Measurements from ENCODE around the gene UBA1.

UBA1 gene

DNA sequence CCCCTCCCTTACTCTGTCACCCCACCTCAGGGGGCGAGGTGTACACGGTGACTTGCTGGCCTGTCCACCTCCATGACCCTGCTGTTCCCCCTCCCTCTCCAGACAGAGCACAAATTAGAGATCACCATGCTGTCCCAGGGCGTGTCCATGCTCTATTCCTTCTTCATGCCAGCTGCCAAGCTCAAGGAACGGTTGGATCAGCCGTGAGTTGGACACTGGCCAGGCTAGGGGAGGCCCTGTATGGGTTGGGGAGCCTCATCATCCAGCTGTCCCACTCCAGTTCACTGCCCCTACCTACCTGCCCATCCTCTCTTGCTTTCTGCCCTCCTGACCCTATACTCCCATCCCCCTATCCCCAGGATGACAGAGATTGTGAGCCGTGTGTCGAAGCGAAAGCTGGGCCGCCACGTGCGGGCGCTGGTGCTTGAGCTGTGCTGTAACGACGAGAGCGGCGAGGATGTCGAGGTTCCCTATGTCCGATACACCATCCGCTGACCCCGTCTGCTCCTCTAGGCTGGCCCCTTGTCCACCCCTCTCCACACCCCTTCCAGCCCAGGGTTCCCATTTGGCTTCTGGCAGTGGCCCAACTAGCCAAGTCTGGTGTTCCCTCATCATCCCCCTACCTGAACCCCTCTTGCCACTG, 20.9 kb downstream of the UBA1 start:
- no peak for DNase-seq

GRCh38 chrX:47215291-47215900, 21.8 kb downstream of the UBA1 start:
- peak; percentile 88 for DNase-seq

GRCh38 chrX:47216393-47216925, 22.8 kb downstream of the UBA1 start:
- DNase-seq: no peak

DNA sequence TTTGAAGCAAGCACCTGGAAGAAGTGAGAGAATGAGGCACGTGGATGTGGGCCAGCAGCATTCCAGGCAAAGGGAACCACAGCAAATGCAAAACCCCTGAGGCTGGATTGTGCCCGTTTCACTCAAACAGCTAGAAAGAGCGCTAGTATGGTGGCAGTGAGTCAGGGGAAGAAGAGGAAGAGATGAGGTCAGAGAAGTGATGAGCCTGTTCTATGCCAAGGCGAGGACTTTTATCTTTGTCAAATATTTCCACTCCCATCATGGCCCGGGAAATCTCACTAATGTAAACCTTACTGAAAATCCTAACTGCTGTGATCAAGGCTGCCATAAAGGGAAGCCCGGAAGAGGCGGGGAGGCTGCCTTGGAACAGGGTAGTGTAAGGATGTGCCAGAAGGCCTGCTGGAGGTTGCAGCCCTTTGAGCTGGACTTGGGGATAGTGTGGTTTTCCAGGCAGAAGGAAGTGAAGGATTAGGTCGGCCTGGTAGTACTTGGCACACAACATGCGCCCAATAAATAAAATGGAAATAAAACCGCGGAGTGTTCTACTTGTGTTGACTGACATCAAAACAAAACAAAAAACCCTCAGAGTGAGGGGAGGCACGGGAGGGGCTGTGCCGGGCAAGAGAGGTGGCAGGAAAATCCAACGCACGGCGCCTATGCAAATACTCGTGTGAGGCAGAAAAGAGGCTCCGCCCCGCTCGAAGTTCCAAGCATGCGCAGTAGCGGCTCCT, 23.7 kb downstream of the UBA1 start:
- peak; percentile 94 for DNase-seq

DNA sequence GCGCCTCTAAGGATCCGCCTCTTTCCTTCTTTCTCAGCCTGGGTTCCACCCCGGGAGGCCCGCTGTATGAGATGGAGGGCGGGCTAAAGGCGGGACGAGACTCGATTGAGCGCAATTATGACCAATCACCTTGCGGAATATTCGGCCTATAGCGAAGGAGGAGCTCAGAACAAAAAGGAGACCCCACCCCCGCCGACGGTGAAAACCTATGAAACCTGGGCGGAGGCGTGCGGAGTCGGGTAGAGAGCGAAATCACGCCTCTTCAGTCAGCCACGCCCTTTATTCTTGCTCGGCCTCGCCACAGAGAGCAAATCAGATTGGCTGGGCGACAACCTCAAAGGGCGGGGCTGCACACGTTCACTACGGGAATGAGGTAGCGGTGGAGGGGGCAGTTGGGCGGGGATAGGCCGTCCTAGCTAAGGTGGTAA, 24.2 kb downstream of the UBA1 start:
- peak; percentile 100 for DNase-seq

DNA sequence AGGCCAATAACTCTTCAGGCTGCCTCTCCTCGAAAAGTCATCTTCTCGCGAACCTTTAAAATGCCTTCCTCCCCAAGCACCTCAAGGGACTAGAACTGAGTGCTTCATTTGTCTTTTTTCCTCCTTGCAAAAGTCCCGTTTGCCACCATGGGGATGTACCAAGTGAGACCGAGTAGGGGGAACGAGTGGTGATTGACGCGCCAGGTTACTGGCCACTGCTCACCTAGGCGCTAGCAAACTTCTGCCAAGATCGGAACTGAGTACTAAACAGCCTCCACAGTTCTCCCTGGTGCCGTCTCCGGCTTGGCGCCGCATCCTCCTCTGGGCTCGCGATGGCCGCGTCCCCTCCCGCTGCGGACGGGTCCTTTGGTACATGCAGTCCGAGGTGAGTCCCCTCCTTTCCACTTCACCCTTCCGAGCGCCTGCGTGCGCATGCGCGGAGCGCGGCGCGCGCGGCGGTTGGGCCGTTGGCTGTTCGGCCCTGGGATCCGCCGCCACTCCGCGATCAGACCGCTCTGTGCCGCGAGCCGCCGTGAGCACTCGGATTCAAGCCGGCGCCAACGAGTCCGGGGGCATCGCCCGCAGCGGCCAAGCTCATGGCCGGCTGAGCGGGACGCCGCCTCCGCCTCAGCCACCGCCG, 24.8 kb downstream of the UBA1 start, which contains the start of gene CDK16:
TSS of gene CDK16 (plus strand) at position 402 of the 640 bp plus-strand sequence. CDS start 4,877 bp downstream, outside the sequence.
- DNase-seq: peak; percentile 92

GRCh38 chrX:47218920-47219815, 25.5 kb downstream of the UBA1 start:
- DNase-seq: no peak

- no peak for DNase-seq
Measured at GRCh38 chrX:47221756-47222155, 28.1 kb downstream of the UBA1 start.

DNA sequence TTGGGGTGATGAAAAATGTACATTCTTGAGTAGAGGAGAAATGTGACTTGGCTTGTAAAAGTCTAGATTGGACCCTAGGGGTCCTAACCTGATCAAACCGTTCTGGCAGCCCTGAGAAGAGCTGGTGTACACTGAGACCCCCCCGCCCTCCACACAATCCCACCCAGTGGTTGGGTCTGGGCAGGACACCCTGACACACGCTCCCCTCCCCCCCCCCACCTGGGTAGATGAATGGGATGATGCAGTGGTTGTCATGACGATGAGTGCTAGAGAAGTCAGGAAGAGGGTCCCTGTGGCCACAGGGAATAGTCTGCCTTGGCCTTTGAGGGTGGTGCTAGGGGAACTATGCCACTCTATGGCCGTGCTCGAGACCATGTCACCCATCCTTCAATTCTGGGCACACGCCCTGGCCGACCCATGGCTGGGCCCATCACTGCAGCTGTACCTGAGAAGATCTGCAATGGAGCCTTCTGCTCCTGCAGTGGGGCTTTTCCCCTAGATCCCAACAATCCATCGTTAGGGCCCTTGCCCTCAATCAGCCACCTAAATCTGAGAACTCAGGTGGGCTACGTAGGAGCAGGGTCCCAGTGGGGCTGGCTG, 29.2 kb downstream of the UBA1 start:
- no peak for DNase-seq

DNA sequence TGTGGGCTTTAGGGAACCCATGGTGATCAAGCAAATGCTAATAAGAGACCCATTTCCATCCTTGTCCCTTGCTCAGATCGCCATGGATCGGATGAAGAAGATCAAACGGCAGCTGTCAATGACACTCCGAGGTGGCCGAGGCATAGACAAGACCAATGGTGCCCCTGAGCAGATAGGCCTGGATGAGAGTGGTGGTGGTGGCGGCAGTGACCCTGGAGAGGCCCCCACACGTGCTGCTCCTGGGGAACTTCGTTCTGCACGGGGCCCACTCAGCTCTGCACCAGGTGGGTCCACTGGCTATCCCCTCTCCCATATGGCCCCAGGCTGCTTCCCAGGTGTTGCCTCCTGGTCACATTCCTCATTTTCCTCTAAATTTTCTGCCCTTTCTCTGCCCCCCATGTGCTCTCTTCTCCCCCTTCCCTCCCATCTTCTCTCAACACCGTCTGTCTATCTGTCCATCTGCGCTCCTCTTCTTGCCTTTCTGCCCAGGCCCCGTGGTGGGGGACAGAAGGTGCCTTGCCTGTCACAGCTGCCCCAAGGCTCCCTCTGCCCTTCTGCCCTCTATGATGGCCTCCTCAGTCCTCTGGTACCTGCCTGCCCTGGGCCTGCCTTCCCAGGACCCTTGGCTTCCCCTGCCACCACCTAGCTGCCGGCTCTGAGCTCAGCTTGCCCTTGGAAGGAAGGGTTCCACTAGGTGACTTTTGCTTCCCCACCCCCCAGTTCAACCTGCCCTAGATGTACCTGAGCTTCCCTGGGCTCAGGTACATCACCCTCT, 30.0 kb downstream of the UBA1 start:
- no peak for DNase-seq

- DNase-seq: no peak
Measured at GRCh38 chrX:47224266-47224895, 30.8 kb downstream of the UBA1 start.

DNA sequence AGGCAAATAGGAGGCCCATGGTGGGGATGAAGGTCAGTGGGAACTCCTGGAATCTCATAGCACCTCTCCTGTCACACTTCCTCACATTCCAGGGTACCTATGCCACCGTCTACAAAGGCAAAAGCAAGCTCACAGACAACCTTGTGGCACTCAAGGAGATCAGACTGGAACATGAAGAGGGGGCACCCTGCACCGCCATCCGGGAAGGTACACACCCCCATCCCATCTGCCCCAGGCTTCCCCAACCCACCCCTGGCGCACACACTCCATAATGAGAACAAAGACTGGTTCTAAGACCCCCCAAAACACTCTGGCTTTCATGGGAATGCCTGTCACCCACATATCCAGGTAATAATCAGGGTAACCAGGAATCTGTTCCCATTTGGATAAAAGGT, 31.3 kb downstream of the UBA1 start:
- DNase-seq: no peak

DNA sequence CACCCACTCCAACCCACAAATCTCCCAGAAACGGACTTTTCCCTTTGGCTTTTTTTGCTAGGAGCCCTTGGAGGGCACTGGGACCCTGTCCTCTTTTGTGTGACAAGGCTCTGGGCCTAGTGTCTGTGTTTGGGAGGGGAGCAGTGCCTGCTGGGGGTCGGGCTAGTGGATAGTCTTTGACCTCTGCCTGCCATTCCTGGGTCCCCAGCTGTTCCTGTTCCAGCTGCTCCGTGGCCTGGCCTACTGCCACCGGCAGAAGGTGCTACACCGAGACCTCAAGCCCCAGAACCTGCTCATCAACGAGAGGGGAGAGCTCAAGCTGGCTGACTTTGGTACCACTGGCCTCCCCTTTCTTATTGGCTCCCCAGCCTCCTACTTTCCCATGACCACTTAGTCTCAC, 32.4 kb downstream of the UBA1 start:
- DNase-seq: no peak

- no peak for DNase-seq
Measured at GRCh38 chrX:47226531-47227333, 33.1 kb downstream of the UBA1 start.

DNA sequence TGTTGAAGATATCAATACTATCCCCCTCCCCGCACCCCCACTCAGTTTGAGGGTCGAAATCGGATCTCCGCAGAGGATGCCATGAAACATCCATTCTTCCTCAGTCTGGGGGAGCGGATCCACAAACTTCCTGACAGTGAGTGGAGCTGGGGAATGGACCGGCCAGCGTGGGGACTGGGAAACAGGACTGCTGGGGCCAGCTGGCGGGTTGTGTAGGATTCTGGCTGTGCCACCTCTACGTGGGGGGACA, 33.6 kb downstream of the UBA1 start:
- no peak for DNase-seq

DNA sequence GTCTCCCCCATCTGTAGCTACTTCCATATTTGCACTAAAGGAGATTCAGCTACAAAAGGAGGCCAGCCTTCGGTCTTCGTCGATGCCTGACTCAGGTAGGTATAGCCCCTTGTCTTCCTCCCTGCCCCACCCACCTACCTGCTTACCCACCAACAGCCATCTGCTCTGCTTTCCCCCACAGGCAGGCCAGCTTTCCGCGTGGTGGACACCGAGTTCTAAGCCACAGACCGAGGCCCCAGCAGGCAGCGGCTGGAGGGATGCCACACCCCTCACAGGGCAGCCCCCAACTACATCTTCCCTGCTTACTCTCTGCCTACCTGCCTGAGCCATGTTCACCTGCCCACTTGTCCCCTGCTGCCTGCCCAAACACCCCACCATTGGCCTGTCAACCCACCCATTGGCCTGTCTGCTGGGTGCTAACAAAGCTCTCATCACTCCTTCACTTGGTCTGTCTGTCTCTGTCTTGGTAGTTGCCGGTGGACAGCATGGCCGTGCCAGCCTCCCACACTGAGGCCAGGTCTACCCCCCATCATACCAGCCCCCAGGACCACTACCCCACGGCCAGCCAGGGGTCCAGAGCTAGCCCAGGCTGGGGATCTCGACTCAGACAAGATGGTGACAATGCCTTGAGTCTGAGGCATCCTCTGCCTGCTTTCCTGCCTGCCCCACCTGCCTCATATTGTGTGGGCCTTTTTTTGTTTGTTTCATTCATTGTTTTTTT, 35.1 kb downstream of the UBA1 start:
- no peak for DNase-seq

- DNase-seq: peak; percentile 44
Measured at GRCh38 chrX:47229427-47229826, 35.8 kb downstream of the UBA1 start.

- DNase-seq: peak; percentile 29
Measured at GRCh38 chrX:47230136-47230868, 36.7 kb downstream of the UBA1 start.
